A549 (cell line): ENCODE data around the gene ADSL.

Experiments
- CTCF ChIP-seq: fragments of >200 bp; sonication (Bioruptor Twin); formaldehyde crosslinking; IDR thresholded peaks from 3 replicates; pipeline ENCODE4 v1.5.1; 2016
- FOSL2 ChIP-seq, 2 experiments: fragments of 450-650 bp in 1 of 2; fragments of >200 bp in 1 of 2; sonication (Bioruptor Twin) in 1 of 2; formaldehyde crosslinking; IDR thresholded peaks; 2 replicates each; pipeline versions ENCODE4 v1.5.0 to v1.6.1; 2016 to 2020; ENCODE audit warnings: mild to moderate bottlenecking in 1 of 2, moderate library complexity in 1 of 2
- GATA3 ChIP-seq: IDR thresholded peaks from 2 replicates; pipeline ENCODE4 v1.6.1; 2012; ENCODE audit warnings: borderline replicate concordance
- HDAC2 ChIP-seq: fragments of 200-600 bp; sonication (generic); IDR thresholded peaks from 2 replicates; pipeline ENCODE4 v1.6.1; 2016
- HOXA7 ChIP-seq: fragments of 250-450 bp; sonication (Bioruptor Pico); IDR thresholded peaks from 2 replicates; pipeline ENCODE4 v1.5.0; 2020; ENCODE audit warnings: mild to moderate bottlenecking, moderate library complexity
- MAFK ChIP-seq: fragments of 450-650 bp; IDR thresholded peaks from 2 replicates; pipeline ENCODE4 v1.6.1; 2014; ENCODE audit not compliant: partially characterized antibody
- RAD21 ChIP-seq, 2 experiments: fragments of >200 bp in 1 of 2; sonication (Bioruptor Twin) in 1 of 2; formaldehyde crosslinking in 1 of 2; IDR thresholded peaks in 1 of 2; conservative IDR thresholded peaks in 1 of 2; 2 replicates in 1 of 2; 3 replicates in 1 of 2; pipeline ENCODE4 v1.6.1; 2012 to 2018; ENCODE audit warnings: inconsistent platforms in 1 of 2
- REST ChIP-seq: fragments of 200-600 bp; sonication (generic); IDR thresholded peaks from 2 replicates; pipeline ENCODE4 v1.6.1; 2016; ENCODE audit warnings: antibody characterized with exemption, mild to moderate bottlenecking, moderate library complexity

GRCh38 chr22:40334899-40335298 lies 11.4 kb upstream of the ADSL start:
- TF ChIP-seq GATA3 = no peak
- TF ChIP-seq CTCF = no peak
- TF ChIP-seq RAD21 (conservative IDR thresholded peaks at IDR 0.05 in 1 of 2, IDR thresholded peaks at IDR 0.05 in 1 of 2) = no peak
- TF ChIP-seq HOXA7 (CRISPR knock-in tag) = no peak
- no peak for TF ChIP-seq REST
- TF ChIP-seq FOSL2 (IDR thresholded peaks at IDR 0.05) = no peak
- TF ChIP-seq FOSL2 (CRISPR knock-in tag; IDR thresholded peaks at IDR 0.05) = no peak
- no peak for TF ChIP-seq HDAC2
- TF ChIP-seq MAFK = no peak
